Ammon's horn (tissue), 1 donor: ENCODE measurements around the gene NFKBIA.
"Not testable (repeated sequence)": the region's sequence is repeated elsewhere in the genome, so short reads cannot be mapped to it uniquely, and the experiment has no call there.

Experiments used
- DNase-seq: peaks from one replicate; pipeline ENCODE4 v3.0.0-alpha.2; 2016; ENCODE audit warnings: low spot score

NFKBIA gene

GRCh38 chr14:35390577-35391387, 13.8 kb downstream of the NFKBIA start:
- no peak for DNase-seq

GRCh38 chr14:35389315-35389667, 15.3 kb downstream of the NFKBIA start:
- DNase-seq: no peak

- no peak for DNase-seq
Observed at GRCh38 chr14:35388656-35389314, 15.8 kb downstream of the NFKBIA start.

GRCh38 chr14:35387713-35388579, 16.6 kb downstream of the NFKBIA start:
- no peak for DNase-seq

GRCh38 chr14:35387219-35387618, 17.3 kb downstream of the NFKBIA start:
- no peak for DNase-seq

GRCh38 chr14:35386673-35387125, 17.9 kb downstream of the NFKBIA start:
- no peak for DNase-seq

GRCh38 chr14:35385042-35385839, 19.3 kb downstream of the NFKBIA start:
- peak; percentile 90 for DNase-seq

- DNase-seq: no peak
Observed at GRCh38 chr14:35384455-35385041, 20.0 kb downstream of the NFKBIA start.

- no peak for DNase-seq
Observed at GRCh38 chr14:35383569-35384454, 20.7 kb downstream of the NFKBIA start.

- DNase-seq: no peak
Observed at GRCh38 chr14:35380794-35381193, 23.8 kb downstream of the NFKBIA start.

GRCh38 chr14:35379234-35379933, 25.2 kb downstream of the NFKBIA start:
- not testable (repeated sequence) for DNase-seq

GRCh38 chr14:35378425-35379233, 25.9 kb downstream of the NFKBIA start:
- no peak for DNase-seq

GRCh38 chr14:35375558-35376025, 29.0 kb downstream of the NFKBIA start:
- no peak for DNase-seq

- DNase-seq: peak; percentile 41
Observed at GRCh38 chr14:35374263-35374712, 30.3 kb downstream of the NFKBIA start.

GRCh38 chr14:35373208-35373607, 31.3 kb downstream of the NFKBIA start:
- DNase-seq: not testable (repeated sequence)

- DNase-seq: no peak
Observed at GRCh38 chr14:35370969-35371368, 33.6 kb downstream of the NFKBIA start.

GRCh38 chr14:35369701-35370191, 34.8 kb downstream of the NFKBIA start:
- no peak for DNase-seq
